B cell (primary cell): ENCODE data around the gene FRMPD3. TPM values are rescaled to one million over a fixed set of nuclear protein-coding genes. Genes with fewer than 3 reads are reported as not detected.

ENCODE experiments used
- ATAC-seq: fragments of 200-7000 bp; cut with Tn5 transposase; one replicate; pipeline ENCODE4 v1.10.0; 2021; ENCODE audit warnings: low read depth, mild to moderate bottlenecking, moderate number of reproducible peaks, moderate library complexity
- CTCF ChIA-PET: fragments of 350-600 bp; sonication (Branson Sonifier 250); formaldehyde crosslinking; loops from one replicate; lab custom pipeline; 2021; ENCODE audit warnings: antibody characterized with exemption, inconsistent platforms; lab: Charles Lee
- POLR2A ChIA-PET: fragments of 350-600 bp; sonication (Branson Sonifier 250); formaldehyde crosslinking; loops from one replicate; lab custom pipeline; 2021; ENCODE audit warnings: antibody characterized with exemption; lab: Charles Lee
- DNase-seq: peaks from one replicate; pipeline ENCODE4 v3.0.0; 2013
- H2AFZ ChIP-seq: 2 replicates; pipeline ENCODE4 v1.6.1; 2012; ENCODE audit warnings: mild to moderate bottlenecking, low read depth, low read length; ENCODE audit not compliant: insufficient read depth, poor library complexity, severe bottlenecking
- H3K27ac ChIP-seq, 2 donors: 1 replicate in 1 of 2; 2 replicates in 1 of 2; pipeline ENCODE4 v1.5.1; 2012 to 2013; ENCODE audit warnings: low read length in 2 of 2, mild to moderate bottlenecking in 2 of 2, moderate library complexity in 1 of 2
- H3K27me3 ChIP-seq, 4 experiments: fragments of 200-600 bp in 1 of 4; sonication (generic) in 1 of 4; replicated peaks in 1 of 4; 1 replicate in 2 of 4; 2 replicates in 2 of 4; pipeline versions ENCODE4 v1.6.1 to v1.7.0; 2013 to 2016; ENCODE audit warnings: low read length in 3 of 4, mild to moderate bottlenecking in 2 of 4, mixed read lengths in 1 of 4, moderate library complexity in 1 of 4; ENCODE audit not compliant: insufficient read depth in 4 of 4, control insufficient read depth in 3 of 4; ENCODE audit errors: control extremely low read depth in 1 of 4
- H3K36me3 ChIP-seq, 2 experiments: replicated peaks in 1 of 2; 1 replicate in 1 of 2; 2 replicates in 1 of 2; pipeline versions ENCODE4 v1.6.1 to v1.7.1; 2013; ENCODE audit warnings: low read length in 1 of 2; ENCODE audit not compliant: insufficient read depth in 2 of 2, control insufficient read depth in 1 of 2; ENCODE audit errors: control extremely low read depth in 1 of 2, extremely low read depth in 1 of 2
- H3K4me1 ChIP-seq, 2 donors: fragments of 200-600 bp in 1 of 2; sonication (generic) in 1 of 2; 1 replicate in 1 of 2; 2 replicates in 1 of 2; pipeline versions ENCODE4 v1.5.1 to v1.6.1; 2013 to 2017; ENCODE audit warnings: low read length in 2 of 2; ENCODE audit not compliant: control insufficient read depth in 2 of 2, insufficient read depth in 2 of 2
- H3K4me2 ChIP-seq: replicated peaks from 2 replicates; pipeline ENCODE3; 2012; ENCODE audit warnings: mild to moderate bottlenecking, low read depth, low read length; ENCODE audit not compliant: poor library complexity, severe bottlenecking
- H3K4me3 ChIP-seq, 5 experiments: fragments of 200-600 bp in 1 of 5; sonication (generic) in 1 of 5; 1 replicate in 3 of 5; 2 replicates in 2 of 5; pipeline versions ENCODE4 v1.5.1 to v1.7.0; 2011 to 2016; ENCODE audit warnings: low read length in 4 of 5, mild to moderate bottlenecking in 4 of 5, low read depth in 2 of 5, control low read depth in 1 of 5, moderate library complexity in 1 of 5; ENCODE audit not compliant: insufficient read depth in 1 of 5; ENCODE audit errors: control extremely low read depth in 1 of 5, extremely low read depth in 1 of 5
- H3K79me2 ChIP-seq: fragments of 200-600 bp; sonication (generic); one replicate; pipeline ENCODE4 v1.6.0; 2016; ENCODE audit warnings: low read length; ENCODE audit not compliant: control insufficient read depth, insufficient read depth
- H3K9ac ChIP-seq: fragments of 200-600 bp; sonication (generic); 2 replicates; pipeline ENCODE4 v1.6.1; 2017; ENCODE audit warnings: mild to moderate bottlenecking, low read length, moderate library complexity
- H3K9me3 ChIP-seq, 3 donors: one replicate each; pipeline versions ENCODE4 v1.6.1 to v1.7.1; 2013; ENCODE audit warnings: low read length in 2 of 3; ENCODE audit not compliant: control insufficient read depth in 2 of 3, insufficient read depth in 1 of 3; ENCODE audit errors: control extremely low read depth in 1 of 3
- H4K20me1 ChIP-seq: 2 replicates; pipeline ENCODE4 v1.6.0; 2012; ENCODE audit warnings: mild to moderate bottlenecking, low read length; ENCODE audit not compliant: insufficient read depth, control insufficient read depth, poor library complexity, severe bottlenecking
- H3K27ac Mint-ChIP-seq: one replicate; pipeline ENCODE4 v1.8.0; 2021; ENCODE audit warnings: mixed read lengths
- H3K27me3 Mint-ChIP-seq: one replicate; pipeline ENCODE4 v1.8.0; 2021; ENCODE audit warnings: mixed read lengths
- H3K4me1 Mint-ChIP-seq: one replicate; pipeline ENCODE4 v1.8.0; 2021; ENCODE audit warnings: mixed read lengths
- H3K4me3 Mint-ChIP-seq: one replicate; pipeline ENCODE4 v1.8.0; 2021; ENCODE audit warnings: mixed read lengths
- H3K9me3 Mint-ChIP-seq: one replicate; pipeline ENCODE4 v1.8.0; 2022; ENCODE audit warnings: mixed read lengths; ENCODE audit not compliant: insufficient read depth
- EZH2 ChIP-seq: IDR thresholded peaks from 2 replicates; pipeline ENCODE4 v1.6.1; 2012; ENCODE audit warnings: borderline replicate concordance, low read depth, mild to moderate bottlenecking, moderate library complexity, low read length; ENCODE audit not compliant: insufficient read depth, poor library complexity, severe bottlenecking
- whole genome bisulfite sequencing: methylation state at CpG from one replicate; pipeline ENCODE4 v1.1.5; 2013; ENCODE audit warnings: missing lambda C conversion rate; ENCODE audit not compliant: insufficient coverage; 5-methylcytosine and 5-hydroxymethylcytosine counted together
- intact Hi-C: fragments of 100-400 bp; cut with micrococcal nuclease; formaldehyde crosslinking; loops from one replicate; pipeline ENCODE4 v1.10.0; 2022
- polyA plus RNA-seq: library from polyadenylated mRNA; depleted of rRNA; stranded (reverse); fragments of >200 nt; gene quantifications from 2 replicates; pipeline ENCODE4 v1.2.3, GENCODE V29; 2012
- total RNA-seq, 2 donors: library from RNA; stranded (reverse); fragments of 120-200 nt in 1 of 2; gene quantifications; 1 replicate in 1 of 2; 2 replicates in 1 of 2; pipeline versions ENCODE4 v1.2.3 to v1.2.4, GENCODE V29; 2013 to 2022
- TF ChIP-seq, protein P1 (sequence below): fragments of 200-600 bp; IDR thresholded peaks from one replicate; pipeline ENCODE4 v1.8.0; 2022; ENCODE audit warnings: antibody characterized with exemption, mild to moderate bottlenecking

FRMPD3 gene
- total and polyA plus RNA-seq, 2 donors (not counting 1 experiment from before 2014, with no cell fraction given): 1.1 to 2.2 TPM

DNA sequence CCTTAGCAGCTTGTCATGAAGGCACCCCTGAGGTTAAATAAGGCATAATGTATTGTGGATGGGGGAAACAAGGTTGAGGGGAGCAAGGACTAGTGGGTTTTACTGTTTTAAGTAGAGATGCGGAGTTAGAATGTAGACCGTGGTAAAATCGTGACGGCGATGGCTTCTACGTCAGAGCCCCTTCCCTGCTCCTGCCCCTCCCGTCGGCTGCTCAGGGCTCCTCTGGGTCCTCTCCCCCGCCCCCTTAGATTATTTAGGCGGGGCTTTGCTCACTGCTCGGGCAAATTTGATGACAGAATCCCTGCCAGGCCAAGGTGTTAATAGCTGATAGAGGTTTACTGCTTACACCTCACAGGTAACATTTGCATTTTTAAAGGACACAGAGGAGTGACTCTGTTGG lies 2.3 kb downstream of the FRMPD3 start:
- Histone ChIP-seq H3K4me3 (no peak overlapping the region), H3K4me1 (peaks cover 9 to 28% of the 10 kb centered on the region in 2 donors), H2AFZ (peak overlapping the region; percentile 31), H3K27ac (no peak overlapping the region), H3K9me3 (no peaks in the 10 kb centered on the region), H3K4me2 (peak overlapping the region; percentile 80), H3K79me2 (no peaks in the 10 kb centered on the region), H3K27me3 (peaks cover 0 to 15% (median 2%) of the 10 kb centered on the region in 4 experiments), H3K9ac (no peak overlapping the region), H3K36me3 (no peaks in the 10 kb centered on the region), H4K20me1 (no peaks in the 10 kb centered on the region)
- POLR2A ChIA-PET: interaction anchor here (0.5 kb wide), 1 partner anchor 215 kb away, joined by 3 read pairs; no protein-coding TSS in a partner anchor
- peak overlapping the region; percentile 78 for H3K4me3 Mint-ChIP-seq
- TF ChIP-seq, protein P1, sequence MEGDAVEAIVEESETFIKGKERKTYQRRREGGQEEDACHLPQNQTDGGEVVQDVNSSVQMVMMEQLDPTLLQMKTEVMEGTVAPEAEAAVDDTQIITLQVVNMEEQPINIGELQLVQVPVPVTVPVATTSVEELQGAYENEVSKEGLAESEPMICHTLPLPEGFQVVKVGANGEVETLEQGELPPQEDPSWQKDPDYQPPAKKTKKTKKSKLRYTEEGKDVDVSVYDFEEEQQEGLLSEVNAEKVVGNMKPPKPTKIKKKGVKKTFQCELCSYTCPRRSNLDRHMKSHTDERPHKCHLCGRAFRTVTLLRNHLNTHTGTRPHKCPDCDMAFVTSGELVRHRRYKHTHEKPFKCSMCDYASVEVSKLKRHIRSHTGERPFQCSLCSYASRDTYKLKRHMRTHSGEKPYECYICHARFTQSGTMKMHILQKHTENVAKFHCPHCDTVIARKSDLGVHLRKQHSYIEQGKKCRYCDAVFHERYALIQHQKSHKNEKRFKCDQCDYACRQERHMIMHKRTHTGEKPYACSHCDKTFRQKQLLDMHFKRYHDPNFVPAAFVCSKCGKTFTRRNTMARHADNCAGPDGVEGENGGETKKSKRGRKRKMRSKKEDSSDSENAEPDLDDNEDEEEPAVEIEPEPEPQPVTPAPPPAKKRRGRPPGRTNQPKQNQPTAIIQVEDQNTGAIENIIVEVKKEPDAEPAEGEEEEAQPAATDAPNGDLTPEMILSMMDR: no peak
- TF ChIP-seq EZH2: no peak
- peaks cover 8% of the 10 kb centered on the region for H3K27me3 Mint-ChIP-seq
- WGBS: no CpG with 5 or more reads among the region's 11 CpGs
- intact Hi-C loops: no loop called here
- no peaks in the 10 kb centered on the region for H3K9me3 Mint-ChIP-seq
- H3K27ac Mint-ChIP-seq: peak overlapping the region; percentile 41
- ATAC-seq (peak; percentile 28), DNase-seq (peak; percentile 40)
- peaks cover 23% of the 10 kb centered on the region for H3K4me1 Mint-ChIP-seq
- CTCF ChIA-PET: interaction anchor here (0.8 kb wide), 1 partner anchor 267 kb away, joined by 3 read pairs; no protein-coding TSS in a partner anchor

DNA sequence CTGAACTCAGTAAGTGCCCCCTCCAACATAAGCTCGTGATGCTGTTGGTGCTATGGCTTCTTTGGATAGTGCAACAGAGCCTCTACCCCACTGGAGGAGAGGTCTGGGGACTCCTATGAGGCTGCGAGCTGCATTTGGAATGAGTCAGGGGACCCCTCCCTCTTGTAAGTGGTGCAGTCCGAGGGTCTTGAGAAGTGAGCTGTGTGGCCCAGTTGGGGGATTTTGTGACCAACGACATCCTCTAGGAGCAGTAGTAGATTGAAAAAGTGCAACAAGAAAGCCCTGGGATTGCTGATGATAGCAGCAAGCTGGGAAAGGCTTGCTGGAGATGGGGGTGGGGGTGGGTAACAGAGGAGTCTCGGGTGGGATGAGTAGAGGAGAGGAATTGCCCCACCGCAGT lies 3.1 kb downstream of the FRMPD3 start:
- H3K4me3 ChIP-seq: no peak overlapping the region
- no CpG with 5 or more reads among the region's 6 CpGs for WGBS
- H3K9ac ChIP-seq: no peak overlapping the region
- no peaks in the 10 kb centered on the region for H4K20me1 ChIP-seq
- no peak overlapping the region for H3K4me2 ChIP-seq
- no peaks in the 10 kb centered on the region for H3K79me2 ChIP-seq
- peaks cover 23% of the 10 kb centered on the region for H3K4me1 Mint-ChIP-seq
- H3K36me3 ChIP-seq: no peaks in the 10 kb centered on the region
- H3K27me3 Mint-ChIP-seq: peaks cover 10% of the 10 kb centered on the region
- no peaks in the 10 kb centered on the region for H3K9me3 Mint-ChIP-seq
- H3K27me3 ChIP-seq: peaks cover 0 to 15% (median 2%) of the 10 kb centered on the region in 4 experiments
- TF ChIP-seq, protein P1: no peak
- no peak for TF ChIP-seq EZH2
- CTCF ChIA-PET: no interaction called here
- H3K4me3 Mint-ChIP-seq: no peak overlapping the region
- H3K4me1 ChIP-seq: peaks cover 9 to 28% of the 10 kb centered on the region in 2 donors
- H3K27ac Mint-ChIP-seq: no peak overlapping the region
- H2AFZ ChIP-seq: no peak overlapping the region
- intact Hi-C loops: no loop called here
- no peaks in the 10 kb centered on the region for H3K9me3 ChIP-seq
- ATAC-seq: no peak
- no peak for DNase-seq
- POLR2A ChIA-PET: no interaction called here
- H3K27ac ChIP-seq: no peak overlapping the region
